Measurements from ENCODE around the gene KLHL2. TPM values are rescaled to one million over a fixed set of nuclear protein-coding genes. Genes with fewer than 3 reads are reported as not detected.
"Not testable (repeated sequence)": the region's sequence is repeated elsewhere in the genome, so short reads cannot be mapped to it uniquely, and the experiment has no call there.

KLHL2 gene
- total RNA-seq, 1 donor from 2014 or later: 22.1 TPM

GRCh38 chr4:165170819-165171218, 36.5 kb upstream of the KLHL2 start:
- H3K9me3 Mint-ChIP-seq (ENCODE audit: low read depth): peaks cover 12% of the 10 kb centered on the region
- no peak for TF ChIP-seq CTCF (IDR thresholded peaks at IDR 0.05; ENCODE audit: unreplicated experiment)
- no peak for DNase-seq (ENCODE audit: low spot score, unreplicated experiment)
- H3K27me3 Mint-ChIP-seq: no peaks in the 10 kb centered on the region
- H3K36me3 Mint-ChIP-seq (ENCODE audit: insufficient read depth): peaks cover 3% of the 10 kb centered on the region
- no peak overlapping the region for H3K4me3 Mint-ChIP-seq (ENCODE audit: low read depth)
- H3K4me1 Mint-ChIP-seq (ENCODE audit: low read depth): no peaks in the 10 kb centered on the region
- no peak overlapping the region for H3K27ac Mint-ChIP-seq

- H3K4me1 Mint-ChIP-seq (ENCODE audit: low read depth); H3K9me3 Mint-ChIP-seq (ENCODE audit: low read depth); H3K36me3 Mint-ChIP-seq (ENCODE audit: insufficient read depth); H3K4me3 Mint-ChIP-seq (ENCODE audit: low read depth); H3K27me3 Mint-ChIP-seq; H3K27ac Mint-ChIP-seq; DNase-seq (ENCODE audit: low spot score, unreplicated experiment): not testable (repeated sequence)
Measured at GRCh38 chr4:165175470-165175869, 31.9 kb upstream of the KLHL2 start.

GRCh38 chr4:165175879-165176278, 31.5 kb upstream of the KLHL2 start:
- no peak for TF ChIP-seq CTCF (IDR thresholded peaks at IDR 0.05; ENCODE audit: unreplicated experiment)
- no peak overlapping the region for H3K27ac Mint-ChIP-seq
- peaks cover 3% of the 10 kb centered on the region for H3K36me3 Mint-ChIP-seq (ENCODE audit: insufficient read depth)
- no peak for DNase-seq (ENCODE audit: low spot score, unreplicated experiment)
- H3K27me3 Mint-ChIP-seq: no peaks in the 10 kb centered on the region
- peaks cover 4% of the 10 kb centered on the region for H3K4me1 Mint-ChIP-seq (ENCODE audit: low read depth)
- H3K4me3 Mint-ChIP-seq (ENCODE audit: low read depth): no peak overlapping the region
- H3K9me3 Mint-ChIP-seq (ENCODE audit: low read depth): peaks cover 6% of the 10 kb centered on the region

GRCh38 chr4:165177725-165178666, 29.4 kb upstream of the KLHL2 start:
- Mint-ChIP-seq H3K36me3 (ENCODE audit: insufficient read depth) (peaks cover 3% of the 10 kb centered on the region), H3K4me3 (ENCODE audit: low read depth) (no peak overlapping the region), H3K9me3 (ENCODE audit: low read depth) (peaks cover 6% of the 10 kb centered on the region), H3K27me3 (no peaks in the 10 kb centered on the region), H3K27ac (no peak overlapping the region), H3K4me1 (ENCODE audit: low read depth) (peaks cover 4% of the 10 kb centered on the region)
- DNase-seq (ENCODE audit: low spot score, unreplicated experiment): no peak
- TF ChIP-seq CTCF (IDR thresholded peaks at IDR 0.05; ENCODE audit: unreplicated experiment): no peak

GRCh38 chr4:165184220-165184619, 23.1 kb upstream of the KLHL2 start:
- no peak for TF ChIP-seq CTCF (IDR thresholded peaks at IDR 0.05; ENCODE audit: unreplicated experiment)
- Mint-ChIP-seq H3K27me3 (no peaks in the 10 kb centered on the region), H3K4me1 (ENCODE audit: low read depth) (no peaks in the 10 kb centered on the region), H3K9me3 (ENCODE audit: low read depth) (peaks cover 5% of the 10 kb centered on the region), H3K4me3 (ENCODE audit: low read depth) (no peak overlapping the region), H3K27ac (no peak overlapping the region), H3K36me3 (ENCODE audit: insufficient read depth) (no peaks in the 10 kb centered on the region)
- DNase-seq (ENCODE audit: low spot score, unreplicated experiment): no peak

GRCh38 chr4:165184998-165185397, 22.4 kb upstream of the KLHL2 start:
- H3K36me3 Mint-ChIP-seq (ENCODE audit: insufficient read depth); H3K27ac Mint-ChIP-seq; H3K27me3 Mint-ChIP-seq; DNase-seq (ENCODE audit: low spot score, unreplicated experiment); H3K9me3 Mint-ChIP-seq (ENCODE audit: low read depth); H3K4me3 Mint-ChIP-seq (ENCODE audit: low read depth); H3K4me1 Mint-ChIP-seq (ENCODE audit: low read depth): not testable (repeated sequence)
